ENCODE results near the gene ADSS1.
"Not testable (repeated sequence)": the region's sequence is repeated elsewhere in the genome, so short reads cannot be mapped to it uniquely, and the experiment has no call there.

The ADSS1 gene

DNA sequence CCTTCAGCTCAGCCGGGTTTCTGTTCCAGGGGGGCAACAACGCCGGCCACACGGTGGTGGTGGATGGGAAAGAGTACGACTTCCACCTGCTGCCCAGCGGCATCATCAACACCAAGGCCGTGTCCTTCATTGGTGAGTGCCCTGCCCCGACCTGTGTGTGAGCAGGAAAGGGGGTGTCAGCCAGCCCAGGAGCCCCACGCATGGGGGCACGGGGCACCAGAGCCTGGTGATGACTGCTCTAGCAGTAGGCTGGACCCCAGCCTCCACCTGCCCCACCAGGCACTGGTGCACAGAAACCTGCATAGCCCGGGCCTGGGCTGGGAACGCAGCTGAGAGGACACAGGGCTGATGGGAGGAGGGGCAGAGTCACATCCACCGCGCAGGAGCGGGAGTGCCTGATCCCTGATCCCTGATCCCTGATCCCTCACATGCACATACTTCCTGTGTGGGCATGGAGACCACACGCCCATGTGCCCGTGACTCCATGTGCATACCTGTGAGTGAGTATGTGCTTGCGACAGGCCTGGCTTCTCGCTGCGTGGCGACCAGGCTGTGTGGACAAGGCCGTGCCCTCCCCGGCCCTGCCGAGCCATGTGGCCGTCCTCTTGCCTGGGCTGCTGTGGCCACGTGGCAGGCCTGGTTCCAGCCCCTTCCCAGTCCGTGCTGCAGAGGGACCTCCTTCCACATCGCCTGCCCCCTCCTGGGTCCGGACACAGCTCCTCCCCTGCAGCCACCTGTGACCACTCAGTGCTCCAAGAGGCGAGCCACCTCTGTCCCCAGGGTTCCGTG, 11.2 kb downstream of the ADSS1 start:
- no peak for DNase-seq

DNA sequence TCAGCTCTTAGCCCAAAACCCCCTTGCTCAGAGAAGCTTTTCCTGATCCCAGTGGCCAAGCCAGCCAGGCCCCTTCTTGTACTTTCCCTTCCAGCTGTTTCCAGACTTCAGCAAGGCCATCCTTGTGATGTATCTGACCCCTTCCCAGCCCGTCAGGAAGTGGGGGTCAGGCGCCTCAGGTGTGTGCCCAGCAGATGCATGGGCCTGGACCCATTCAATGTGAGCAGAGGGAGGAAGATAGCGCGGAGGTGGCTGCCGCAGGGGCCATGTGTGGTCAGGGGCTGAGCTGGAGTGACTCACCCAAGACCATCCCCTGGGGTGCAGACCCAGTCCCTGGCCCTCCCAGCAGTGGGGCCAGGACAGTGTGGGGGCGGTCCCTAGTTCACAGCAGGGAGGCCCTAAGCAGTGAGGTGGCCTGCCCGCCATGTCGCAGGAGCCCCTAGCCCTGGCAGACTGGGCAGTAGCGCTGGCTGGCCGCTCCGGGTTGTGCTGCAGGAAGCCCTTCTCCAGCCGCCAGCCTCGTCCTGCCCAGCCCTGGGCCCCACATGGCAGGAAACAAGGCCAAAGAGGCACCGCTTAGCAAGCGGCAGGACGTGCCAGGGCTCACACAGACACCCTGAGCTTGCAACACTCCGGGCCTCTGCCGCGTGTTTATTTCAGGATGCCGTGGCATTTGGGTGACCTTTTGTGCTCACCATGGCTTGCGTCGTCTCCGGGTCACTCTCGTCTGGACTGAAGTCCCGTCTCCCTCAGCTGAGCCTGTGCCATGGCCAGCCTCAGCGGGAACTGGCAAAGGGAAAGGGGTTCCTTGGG, 12.0 kb downstream of the ADSS1 start:
- DNase-seq, result peak in 1 of 2 donors; percentile 7

DNA sequence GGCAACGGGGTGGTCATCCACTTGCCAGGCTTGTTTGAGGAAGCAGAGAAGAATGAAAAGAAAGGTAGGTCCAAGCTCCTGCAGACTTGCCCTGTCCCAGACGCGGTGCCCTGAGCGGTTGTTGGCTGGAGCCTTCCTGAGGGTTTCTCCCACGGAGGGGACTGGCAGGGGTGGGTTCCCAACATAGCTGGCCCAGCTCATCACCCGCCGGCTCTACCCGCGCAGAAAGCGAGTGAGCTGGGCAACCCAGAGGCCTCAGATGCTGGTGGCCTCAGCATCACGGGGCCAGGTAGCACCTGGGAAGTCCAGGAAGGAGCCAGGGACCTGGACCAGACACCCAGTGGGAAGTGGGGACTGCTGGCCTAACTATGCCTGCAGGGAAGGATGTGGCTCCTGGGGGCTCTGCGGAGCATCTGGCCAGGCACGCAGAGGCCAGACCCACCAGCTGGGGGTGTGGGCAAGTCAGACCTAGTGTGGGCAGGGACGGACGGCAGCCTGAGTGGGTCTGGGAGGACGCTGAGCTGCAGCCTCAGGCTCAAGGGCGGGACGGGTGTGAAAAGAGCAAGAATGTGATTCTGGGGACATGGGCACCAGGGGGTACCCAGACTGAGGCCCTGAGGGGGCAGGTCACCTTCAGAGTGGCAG, 14.5 kb downstream of the ADSS1 start:
- DNase-seq, result no peak

DNA sequence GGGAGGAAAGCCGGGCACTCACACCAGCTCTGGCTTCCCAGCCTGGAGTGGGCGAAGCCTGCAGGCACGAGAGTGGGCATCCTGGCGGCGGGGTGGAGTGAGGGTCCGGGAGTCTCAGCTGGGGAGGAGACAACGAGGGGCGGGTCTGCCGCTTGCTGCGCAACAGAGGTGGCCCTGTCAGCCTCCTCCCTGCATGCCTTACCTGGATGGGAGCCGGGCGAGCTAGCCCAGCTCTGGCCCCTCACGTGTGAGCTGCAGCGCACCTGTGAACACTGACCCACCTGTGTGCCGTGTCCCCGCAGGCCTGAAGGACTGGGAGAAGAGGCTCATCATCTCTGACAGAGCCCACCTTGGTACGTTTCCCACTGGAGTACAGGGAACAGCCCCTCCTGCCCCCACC, 15.0 kb downstream of the ADSS1 start:
- no peak for DNase-seq

DNA sequence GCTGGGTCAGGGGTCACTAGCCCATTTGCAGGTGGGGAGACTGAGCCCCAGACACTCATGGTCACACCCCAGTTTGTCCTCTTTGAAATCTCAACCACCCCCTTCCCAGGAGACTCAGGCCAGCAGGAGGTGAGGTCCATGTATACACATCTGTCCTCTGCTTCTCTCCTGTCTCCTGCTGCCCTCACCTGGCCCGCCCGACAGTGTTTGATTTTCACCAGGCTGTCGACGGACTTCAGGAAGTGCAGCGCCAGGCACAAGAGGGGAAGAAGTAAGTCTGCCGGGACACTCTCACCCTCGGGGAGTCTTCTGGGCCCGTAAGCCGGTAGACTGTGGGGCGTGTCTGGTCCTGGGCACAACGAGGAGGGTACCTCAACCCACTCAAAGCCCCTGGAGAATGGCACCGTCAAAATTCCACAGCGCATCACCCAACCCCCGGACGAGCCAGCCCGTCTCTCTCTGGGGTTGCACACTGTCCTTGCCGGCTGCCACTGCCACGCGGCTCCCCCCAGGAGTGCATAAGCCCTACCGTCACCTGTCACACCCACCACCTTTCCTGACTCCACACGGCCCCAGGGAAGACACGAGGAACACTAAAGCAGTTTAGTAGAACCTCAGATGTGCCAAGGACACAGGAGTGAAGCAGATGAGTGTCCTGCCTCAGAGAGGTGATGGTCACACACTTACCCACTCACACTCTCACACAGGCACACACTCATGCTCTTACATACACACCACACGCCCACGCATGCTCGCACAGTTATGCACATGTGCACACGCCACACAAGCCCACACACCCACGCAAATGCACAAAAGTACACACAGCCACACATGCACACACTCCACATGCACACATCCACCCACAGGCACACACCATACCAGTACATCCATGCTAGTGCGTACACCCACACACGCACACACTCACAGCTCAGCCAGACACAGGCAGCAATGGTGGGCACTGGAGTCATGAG, 15.8 kb downstream of the ADSS1 start:
- no peak for DNase-seq

DNA sequence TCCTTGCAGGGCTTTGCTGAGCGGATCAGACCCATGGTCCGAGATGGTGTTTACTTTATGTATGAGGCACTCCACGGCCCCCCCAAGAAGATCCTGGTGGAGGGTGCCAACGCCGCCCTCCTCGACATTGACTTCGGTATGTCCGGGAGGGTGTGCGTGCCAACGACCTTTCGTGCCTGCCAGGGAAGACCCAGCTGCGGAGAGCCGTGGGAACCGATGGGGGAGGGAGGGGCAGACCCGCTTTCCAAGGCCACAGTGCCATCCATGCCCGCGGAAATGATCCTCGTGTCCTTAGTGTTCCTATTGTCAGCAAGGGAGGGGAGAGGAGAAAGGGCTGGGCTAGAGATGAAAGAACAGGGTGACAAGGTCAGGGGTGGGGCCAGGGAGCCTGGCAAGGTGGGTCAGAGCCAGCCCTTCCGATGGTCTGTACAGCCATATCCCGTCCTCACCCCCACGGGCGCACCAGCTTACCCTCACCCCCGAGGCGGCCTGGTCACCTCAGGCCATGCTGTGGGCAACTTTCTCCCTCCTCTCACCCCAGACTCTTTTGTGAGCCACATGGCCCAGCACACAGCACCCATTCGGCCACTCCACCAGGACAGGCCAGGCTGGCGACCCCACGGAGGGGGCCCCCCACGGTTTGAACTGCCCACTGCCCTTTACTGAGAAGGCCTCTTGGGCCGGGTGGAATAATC, 17.2 kb downstream of the ADSS1 start:
- no peak for DNase-seq

DNA sequence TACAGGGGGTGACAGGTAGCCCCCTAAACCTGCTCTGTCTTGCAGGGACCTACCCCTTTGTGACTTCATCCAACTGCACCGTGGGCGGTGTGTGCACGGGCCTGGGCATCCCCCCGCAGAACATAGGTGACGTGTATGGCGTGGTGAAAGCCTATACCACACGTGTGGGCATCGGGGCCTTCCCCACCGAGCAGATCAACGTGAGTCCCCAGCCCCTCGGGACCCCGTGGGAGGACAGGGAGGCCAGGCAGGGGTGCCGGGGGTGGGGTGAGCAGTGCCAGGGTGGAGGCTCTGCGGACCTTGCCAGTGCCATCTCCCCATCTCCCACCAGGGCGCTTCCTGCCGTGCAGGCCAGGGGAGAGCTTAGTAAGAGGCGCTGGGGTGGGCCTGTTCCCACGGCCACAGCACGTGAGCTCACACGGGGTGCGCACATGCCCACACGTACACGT, 17.8 kb downstream of the ADSS1 start:
- DNase-seq, result no peak

DNA sequence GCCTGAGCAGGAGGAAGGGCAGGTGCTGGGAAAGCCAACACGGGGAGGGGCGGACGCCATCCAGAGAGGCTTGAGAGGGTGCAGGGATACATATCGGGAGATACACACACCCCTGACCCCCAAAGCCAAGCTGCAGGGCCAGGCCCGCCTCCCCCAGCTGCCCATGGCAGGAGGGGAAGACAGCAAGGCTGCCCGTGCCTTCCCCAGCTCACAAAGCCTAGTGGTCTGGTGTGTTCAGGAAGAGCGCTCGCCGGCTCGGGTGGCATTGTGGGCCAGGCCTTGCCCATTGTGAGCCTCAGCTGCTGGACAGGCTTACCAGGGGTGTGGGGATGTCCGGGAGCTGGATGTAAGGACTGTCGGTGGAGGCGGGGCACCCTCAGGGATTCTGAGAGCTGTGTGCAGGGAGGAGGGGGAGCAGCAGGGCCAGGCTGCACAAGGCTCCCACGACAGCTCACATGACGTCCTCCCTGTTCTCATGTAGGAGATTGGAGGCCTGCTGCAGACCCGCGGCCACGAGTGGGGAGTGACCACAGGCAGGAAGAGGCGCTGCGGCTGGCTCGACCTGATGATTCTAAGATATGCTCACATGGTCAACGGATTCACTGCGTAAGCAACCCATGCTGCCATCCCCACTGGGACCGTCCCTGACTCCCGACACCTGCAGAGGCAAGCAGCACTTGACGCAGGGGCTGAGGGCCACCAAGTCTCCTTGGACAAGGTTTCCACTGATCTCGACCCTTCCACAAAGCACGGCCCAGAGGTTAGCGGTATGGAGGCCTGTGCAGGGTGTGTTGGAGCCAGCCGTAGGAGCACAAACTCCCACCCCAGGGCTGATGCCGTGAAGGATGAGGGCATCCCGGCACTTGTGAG, 18.8 kb downstream of the ADSS1 start:
- DNase-seq, result no peak

DNA sequence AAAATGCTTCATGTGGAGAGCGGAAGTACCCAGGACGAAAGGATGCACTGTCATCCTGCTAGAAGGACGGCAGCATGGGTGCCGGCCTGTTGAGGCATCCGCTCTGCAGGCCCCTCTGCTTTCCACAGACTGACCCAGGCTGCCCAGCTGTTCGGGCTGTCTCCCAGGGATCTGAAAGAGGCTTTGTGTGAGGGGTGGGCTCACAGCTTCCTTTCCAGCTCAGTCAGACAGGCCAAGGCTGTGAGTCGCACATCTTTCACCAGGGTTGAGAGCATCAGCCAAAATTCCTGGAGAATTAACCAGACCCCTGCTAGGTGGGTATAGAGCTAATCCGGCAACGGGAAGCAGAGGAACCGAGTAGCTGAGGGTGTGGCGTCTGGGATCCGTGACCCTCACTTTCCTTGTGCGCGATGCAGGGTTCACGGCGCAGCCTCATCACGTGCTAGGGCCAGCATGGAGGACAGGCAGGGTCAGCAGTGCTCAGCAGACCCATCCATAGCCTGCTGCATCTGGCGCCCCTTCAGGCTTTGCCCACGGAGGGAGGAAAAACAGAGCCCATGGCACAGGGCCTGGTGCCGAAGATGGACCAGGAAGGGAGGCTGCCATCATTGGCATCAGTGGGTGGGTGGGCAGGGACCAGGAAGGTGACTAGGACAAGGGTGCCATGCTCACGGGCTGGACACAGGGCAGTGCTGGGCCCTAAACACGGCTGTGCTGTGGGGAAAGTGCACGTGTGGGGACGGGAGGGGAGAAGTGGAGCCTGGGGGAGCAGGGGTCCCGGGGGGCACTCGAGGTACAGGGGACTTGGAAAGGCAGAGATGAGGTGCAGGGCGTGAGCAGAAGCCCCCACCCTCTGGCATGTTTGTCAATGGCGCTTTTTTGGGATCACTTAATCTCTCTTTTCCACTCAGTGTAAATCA, 19.7 kb downstream of the ADSS1 start:
- no peak for DNase-seq

DNA sequence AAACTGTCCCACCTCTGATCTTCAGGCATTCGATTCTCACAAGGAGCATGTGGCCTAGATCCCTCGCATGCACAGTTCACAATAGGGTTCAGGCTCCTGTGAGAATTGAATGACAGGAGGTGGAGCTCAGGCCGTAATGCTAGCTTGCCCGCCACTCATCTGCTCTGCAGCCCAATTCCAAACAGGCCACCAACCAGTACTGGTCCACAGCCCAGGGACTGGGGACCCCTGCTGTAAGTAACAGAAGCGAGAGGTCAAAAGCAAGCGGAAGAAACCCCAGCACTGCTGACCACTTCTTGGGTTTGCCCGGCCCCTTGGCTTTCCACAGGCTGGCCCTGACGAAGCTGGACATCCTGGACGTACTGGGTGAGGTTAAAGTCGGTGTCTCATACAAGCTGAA, 20.5 kb downstream of the ADSS1 start:
- no peak for DNase-seq

DNA sequence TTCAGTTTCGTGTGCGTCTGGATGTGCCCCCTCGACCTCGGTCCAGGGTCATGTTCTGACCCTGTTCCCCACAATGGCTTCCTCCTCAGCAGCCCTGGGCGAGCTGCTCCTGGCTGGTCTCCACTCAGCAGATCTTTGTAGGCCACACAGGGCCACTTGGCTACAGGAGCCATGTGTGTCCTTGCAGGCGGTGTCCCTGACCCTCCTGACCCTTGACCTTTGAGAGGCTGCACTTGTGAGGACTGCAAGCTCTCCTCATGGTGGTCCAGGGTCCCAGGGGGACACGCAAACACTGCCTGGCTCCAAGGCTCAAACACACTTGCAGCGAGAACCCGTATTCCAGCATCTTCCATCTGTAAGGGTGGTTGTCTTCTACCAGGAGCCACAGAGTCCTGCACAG, 21.4 kb downstream of the ADSS1 start:
- no peak for DNase-seq

DNA sequence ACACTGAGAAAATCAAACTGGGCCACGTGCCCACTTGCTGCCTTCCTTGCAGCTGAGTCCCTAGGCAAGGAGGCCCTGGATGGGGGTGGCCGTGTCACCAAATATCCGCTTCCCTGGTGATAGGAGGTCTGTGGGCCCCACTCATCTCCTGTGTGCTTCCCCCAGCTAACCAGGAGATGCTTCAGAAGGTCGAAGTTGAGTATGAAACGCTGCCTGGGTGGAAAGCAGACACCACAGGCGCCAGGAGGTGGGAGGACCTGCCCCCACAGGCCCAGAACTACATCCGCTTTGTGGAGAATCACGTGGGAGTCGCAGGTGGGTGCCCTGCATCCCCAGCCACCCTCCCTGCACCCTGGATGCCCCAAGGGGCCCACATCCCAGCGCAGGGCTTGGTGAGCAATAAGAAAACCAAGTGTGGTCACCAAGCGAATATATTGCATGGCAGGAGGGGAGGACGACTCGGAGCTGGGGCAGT, 22.1 kb downstream of the ADSS1 start:
- DNase-seq, result no peak

DNA sequence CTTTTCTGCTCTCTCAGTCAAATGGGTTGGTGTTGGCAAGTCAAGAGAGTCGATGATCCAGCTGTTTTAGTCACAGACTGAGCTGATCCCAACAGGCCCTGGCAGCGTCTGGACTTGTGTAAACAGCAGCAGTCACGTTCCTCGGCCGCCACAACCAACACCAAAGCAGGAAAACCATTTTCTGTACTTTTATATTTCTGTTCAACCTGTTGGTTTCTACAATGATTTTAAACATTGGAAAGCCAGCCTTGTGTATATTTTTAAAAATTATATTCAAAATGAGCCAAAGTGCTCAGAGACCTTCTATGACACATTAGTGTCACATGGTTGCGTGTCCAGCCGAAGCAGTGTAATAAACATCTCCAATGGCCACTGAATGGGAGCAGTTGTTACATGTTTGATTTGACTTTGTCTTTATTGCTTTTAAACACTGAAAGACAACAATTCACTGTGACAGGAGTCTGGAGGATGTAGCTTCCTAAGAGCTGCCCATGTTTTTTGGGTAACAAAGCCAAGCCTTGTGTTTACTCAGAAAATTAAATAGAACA, 23.0 kb downstream of the ADSS1 start:
- no peak for DNase-seq

DNA sequence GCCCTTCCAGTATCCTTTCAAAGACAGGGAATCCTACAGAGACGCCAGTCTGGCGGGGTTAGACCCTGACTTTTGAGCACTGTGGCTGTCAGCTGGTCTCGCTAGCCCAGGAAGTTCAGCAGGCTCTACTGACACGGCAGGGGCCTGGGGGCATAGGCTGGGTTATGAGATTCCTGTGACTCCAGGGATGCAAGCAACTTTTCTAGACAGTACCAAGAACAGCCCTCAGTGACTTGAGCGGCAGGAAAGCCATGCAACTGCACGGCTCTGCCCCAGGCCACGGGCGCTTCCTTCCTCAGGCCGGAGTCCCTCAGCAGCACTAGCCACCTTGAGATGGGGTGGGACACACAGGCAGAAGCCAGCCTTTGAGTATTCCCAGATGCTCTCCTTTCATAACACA, 23.8 kb downstream of the ADSS1 start:
- no peak for DNase-seq

DNA sequence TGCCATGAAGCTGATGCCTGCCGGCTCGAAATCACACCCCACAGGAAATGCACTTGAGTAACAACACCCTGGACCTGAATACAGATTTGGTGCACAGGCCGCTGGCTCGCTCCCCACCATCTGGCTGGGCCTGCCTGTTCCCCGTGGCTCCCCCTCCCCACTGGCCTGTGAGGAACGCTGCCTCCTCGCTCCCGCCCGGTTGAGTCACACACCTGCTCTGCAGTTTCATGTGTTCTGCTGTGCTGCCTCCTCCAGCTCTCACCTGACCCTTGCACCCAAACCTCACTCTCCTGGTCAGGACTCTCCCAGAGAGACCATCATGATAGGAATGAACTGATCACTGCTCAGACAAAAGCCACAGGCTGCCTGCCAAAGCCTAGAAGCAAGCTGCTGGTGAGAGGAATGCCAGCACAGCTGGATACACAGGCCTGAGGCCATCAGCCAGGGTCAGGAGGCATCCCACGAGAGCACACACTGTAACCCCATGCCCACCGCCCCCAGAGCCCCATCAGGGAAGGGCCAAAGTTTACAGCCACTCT, 25.2 kb downstream of the ADSS1 start:
- no peak for DNase-seq

DNA sequence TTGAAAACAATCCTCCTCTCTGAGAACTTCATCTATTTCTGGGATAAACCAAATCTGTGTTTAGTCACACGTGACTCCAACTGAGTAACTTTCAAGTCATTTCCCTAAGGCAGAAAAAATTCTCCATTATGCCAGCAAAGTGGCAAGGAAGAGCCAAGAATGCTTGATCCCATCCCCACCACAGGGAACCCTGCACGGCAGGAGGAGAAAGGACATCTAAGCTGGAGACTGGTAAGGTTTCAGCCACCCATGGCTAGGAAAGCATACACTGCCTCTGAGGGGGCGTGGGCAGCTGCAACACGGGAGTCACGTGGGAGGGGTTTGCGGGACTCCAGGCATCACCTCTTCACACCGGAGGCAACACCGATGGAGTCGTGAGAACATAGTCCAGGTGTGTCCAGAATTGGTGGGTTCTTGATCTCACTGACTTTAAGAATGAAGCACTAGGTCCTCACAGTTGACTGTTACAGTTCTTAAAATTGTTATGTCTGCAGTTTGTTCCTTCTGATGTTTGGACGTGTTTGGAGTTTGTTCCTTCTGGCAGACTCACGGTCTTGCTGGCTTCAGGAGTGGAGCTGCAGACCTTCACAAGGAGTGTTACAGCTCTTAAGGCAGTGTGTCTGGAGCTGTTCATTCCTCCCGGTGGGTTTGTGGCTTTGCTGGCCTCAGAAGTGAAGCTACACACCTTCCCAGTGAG, 26.2 kb downstream of the ADSS1 start:
- DNase-seq, result no peak

DNA sequence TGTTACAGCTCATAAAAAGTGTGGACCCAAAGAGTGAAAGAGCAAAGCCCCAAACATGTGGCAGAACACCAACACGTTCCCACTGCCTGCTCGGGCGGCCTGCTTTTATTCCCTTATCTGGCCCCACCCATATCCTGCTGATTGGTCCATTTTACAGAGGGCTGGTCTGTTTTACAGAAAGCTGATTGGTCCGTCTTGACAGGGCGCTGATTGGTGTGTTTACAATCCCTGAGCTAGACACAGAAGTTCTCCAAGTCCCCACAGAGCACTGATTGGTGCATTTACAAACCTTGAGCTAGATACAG, 26.7 kb downstream of the ADSS1 start:
- DNase-seq, result not testable (repeated sequence)

Measured in bone marrow (tissue), 2 donors.